Activated CD8-positive, alpha-beta T cell treated with anti-CD3 and anti-CD28 coated beads for 36 hours (primary cell): ENCODE data around the gene WDR55. TPM values are rescaled to one million over a fixed set of nuclear protein-coding genes. Genes with fewer than 3 reads are reported as not detected.
"Not testable (repeated sequence)": the region's sequence is repeated elsewhere in the genome, so short reads cannot be mapped to it uniquely, and the experiment has no call there.

Source experiments
- ATAC-seq: fragments of 200-7000 bp; cut with Tn5 transposase; one replicate; pipeline ENCODE4 v1.10.0; 2021; ENCODE audit warnings: mild to moderate bottlenecking, moderate library complexity
- CTCF ChIA-PET: fragments of 350-600 bp; sonication (Branson Sonifier 250); formaldehyde crosslinking; loops from one replicate; lab custom pipeline; 2021; ENCODE audit warnings: antibody characterized with exemption; lab: Charles Lee
- POLR2A ChIA-PET: fragments of 350-600 bp; sonication (Branson Sonifier 250); formaldehyde crosslinking; loops from one replicate; lab custom pipeline; 2021; ENCODE audit warnings: antibody characterized with exemption; lab: Charles Lee
- DNase-seq: peaks from one replicate; pipeline ENCODE4 v3.0.0-alpha.2; 2020
- H3K27ac Mint-ChIP-seq: one replicate; pipeline ENCODE4 v1.8.0; 2021; ENCODE audit warnings: mild to moderate bottlenecking, mixed read lengths
- H3K27me3 Mint-ChIP-seq: one replicate; pipeline ENCODE4 v1.8.0; 2021; ENCODE audit warnings: mixed read lengths
- H3K36me3 Mint-ChIP-seq: one replicate; pipeline ENCODE4 v1.8.0; 2021; ENCODE audit warnings: low read depth, mixed read lengths
- H3K4me1 Mint-ChIP-seq: one replicate; pipeline ENCODE4 v1.8.0; 2021; ENCODE audit warnings: low read depth, mixed read lengths
- H3K4me3 Mint-ChIP-seq: one replicate; pipeline ENCODE4 v1.8.0; 2021; ENCODE audit warnings: mild to moderate bottlenecking, moderate library complexity, mixed read lengths
- H3K9me3 Mint-ChIP-seq: one replicate; pipeline ENCODE4 v1.8.0; 2021; ENCODE audit warnings: mixed read lengths
- CTCF ChIP-seq: fragments of 200-600 bp; IDR thresholded peaks from one replicate; pipeline ENCODE4 v1.8.0; 2022; ENCODE audit warnings: antibody characterized with exemption, mild to moderate bottlenecking
- intact Hi-C: fragments of 100-400 bp; cut with micrococcal nuclease; formaldehyde crosslinking; loops from one replicate; pipeline ENCODE4 v1.10.0; 2022
- microRNA-seq: library from miRNA; unstranded; fragments of <30 nt; microRNA quantifications from one replicate; pipeline ENCODE4 v1.2.0, GENCODE V29; 2022; ENCODE audit warnings: borderline microRNAs expressed, borderline replicate concordance
- total RNA-seq, 2 experiments: library from RNA; stranded (reverse); gene quantifications; one replicate each; pipeline ENCODE4 v1.2.3, GENCODE V29; 2021

WDR55 gene
- total RNA-seq, 2 experiments from 2014 or later: 30.1 to 31.8 TPM

GRCh38 chr5:140718266-140718592 lies 53.5 kb downstream of the WDR55 start:
- TF ChIP-seq CTCF: no peak
- ChIA-PET CTCF (interaction anchor here (0.7 to 1.0 kb wide), 2 partner anchors 345 to 478 kb away, joined by 3 read pairs; no protein-coding TSS in a partner anchor), POLR2A (no interaction called here)
- Mint-ChIP-seq H3K4me3 (no peak overlapping the region), H3K27ac (no peak overlapping the region), H3K36me3 (no peaks in the 10 kb centered on the region), H3K4me1 (peaks cover under 1% of the 10 kb centered on the region), H3K27me3 (peaks cover 5% of the 10 kb centered on the region), H3K9me3 (no peaks in the 10 kb centered on the region)
- ATAC-seq (no peak), DNase-seq (no peak)
- intact Hi-C loops: loop anchor here (10.0 kb wide), 2 partner anchors 313 to 353 kb away; partner anchors contain the start of genes ANKHD1 and SLC4A9

GRCh38 chr5:140720738-140721137 lies 56.0 kb downstream of the WDR55 start:
- H3K36me3 Mint-ChIP-seq, H3K27me3 Mint-ChIP-seq, H3K4me3 Mint-ChIP-seq, ATAC-seq, DNase-seq, H3K9me3 Mint-ChIP-seq, H3K27ac Mint-ChIP-seq, intact Hi-C loops, POLR2A ChIA-PET, H3K4me1 Mint-ChIP-seq: not testable (repeated sequence)
- CTCF ChIA-PET: interaction anchor here (0.6 to 1.9 kb wide), 8 partner anchors 9 to 477 kb away, joined by 3 to 10 read pairs (median 4); partner anchors contain the start of gene EIF4EBP3

- POLR2A ChIA-PET, ATAC-seq, H3K4me1 Mint-ChIP-seq, intact Hi-C loops, H3K9me3 Mint-ChIP-seq, DNase-seq, H3K27ac Mint-ChIP-seq, H3K36me3 Mint-ChIP-seq, H3K4me3 Mint-ChIP-seq: not testable (repeated sequence)
- H3K27me3 Mint-ChIP-seq: peaks cover 12% of the 10 kb centered on the region
- CTCF ChIA-PET: interaction anchor here (1.0 to 3.6 kb wide), 5 partner anchors 12 to 482 kb away, joined by 3 to 14 read pairs (median 7); no protein-coding TSS in a partner anchor
Observed at GRCh38 chr5:140721395-140721794, 56.7 kb downstream of the WDR55 start.

Small RNA genes lying within 50 kb of the gene (microRNA-seq; reads per million reads assigned to microRNA genes)
- not detected for gene MIR3655

Other genes with a start within 250 kb of the WDR55 start
- 10 to 100 TPM; 19.6 to 20.3 TPM for gene EIF4EBP3, start 117.2 kb upstream of the WDR55 start, total RNA-seq
- gene SRA1, start 107.4 kb upstream of the WDR55 start, total RNA-seq: 10 to 100 TPM; 47.8 to 49.5 TPM
- 10 to 100 TPM; 24.9 TPM for gene APBB3, start 100.3 kb upstream of the WDR55 start, total RNA-seq
- gene SLC35A4, start 100.1 kb upstream of the WDR55 start, total RNA-seq: 10 to 100 TPM; 72.9 to 73.6 TPM
- gene CD14, start 31.7 kb upstream of the WDR55 start, total RNA-seq: under 1 TPM; 0.36 to 0.41 TPM
- gene TMCO6, start 25.5 kb upstream of the WDR55 start, total RNA-seq: 10 to 100 TPM; 31.7 to 33.2 TPM
- gene NDUFA2, start 17.3 kb upstream of the WDR55 start, total RNA-seq: 10 to 100 TPM; 63.1 to 64.5 TPM
- 10 to 100 TPM; 84.3 to 84.5 TPM for gene IK, start 17.1 kb upstream of the WDR55 start, total RNA-seq
- gene DND1, start 8.7 kb downstream of the WDR55 start, total RNA-seq: 1 to 10 TPM; 2.9 to 3.2 TPM
- gene HARS1, start 26.5 kb downstream of the WDR55 start, total RNA-seq: 10 to 100 TPM; 84.5 to 84.9 TPM
- gene HARS2, start 26.6 kb downstream of the WDR55 start, total RNA-seq: 10 to 100 TPM; 26.1 TPM
- 10 to 100 TPM; 47.6 to 50.1 TPM for gene ZMAT2, start 35.5 kb downstream of the WDR55 start, total RNA-seq
- gene PCDHA1, start 121.2 kb downstream of the WDR55 start, total RNA-seq: not detected
- gene PCDHA2, start 129.9 kb downstream of the WDR55 start, total RNA-seq: not detected
- gene PCDHA3, start 136.2 kb downstream of the WDR55 start, total RNA-seq: not detected
- gene PCDHA4, start 142.2 kb downstream of the WDR55 start, total RNA-seq: not detected
- gene PCDHA5, start 156.7 kb downstream of the WDR55 start, total RNA-seq: not detected
- not detected for gene PCDHA6, start 163.1 kb downstream of the WDR55 start, total RNA-seq
- not detected for gene PCDHA7, start 169.4 kb downstream of the WDR55 start, total RNA-seq
- gene PCDHA8, start 176.3 kb downstream of the WDR55 start, total RNA-seq: not detected
- gene PCDHA9, start 183.5 kb downstream of the WDR55 start, total RNA-seq: not detected
- not detected for gene PCDHA10, start 191.0 kb downstream of the WDR55 start, total RNA-seq
- gene PCDHA11, start 204.1 kb downstream of the WDR55 start, total RNA-seq: not detected
- gene PCDHA12, start 210.4 kb downstream of the WDR55 start, total RNA-seq: not detected
- gene PCDHA13, start 217.2 kb downstream of the WDR55 start, total RNA-seq: not detected